ENCODE results near the gene ITGB3. TPM values are rescaled to one million over a fixed set of nuclear protein-coding genes. Genes with fewer than 3 reads are reported as not detected.

ITGB3 gene
- total RNA-seq, 1 experiment from 2014 or later = not detected

DNA sequence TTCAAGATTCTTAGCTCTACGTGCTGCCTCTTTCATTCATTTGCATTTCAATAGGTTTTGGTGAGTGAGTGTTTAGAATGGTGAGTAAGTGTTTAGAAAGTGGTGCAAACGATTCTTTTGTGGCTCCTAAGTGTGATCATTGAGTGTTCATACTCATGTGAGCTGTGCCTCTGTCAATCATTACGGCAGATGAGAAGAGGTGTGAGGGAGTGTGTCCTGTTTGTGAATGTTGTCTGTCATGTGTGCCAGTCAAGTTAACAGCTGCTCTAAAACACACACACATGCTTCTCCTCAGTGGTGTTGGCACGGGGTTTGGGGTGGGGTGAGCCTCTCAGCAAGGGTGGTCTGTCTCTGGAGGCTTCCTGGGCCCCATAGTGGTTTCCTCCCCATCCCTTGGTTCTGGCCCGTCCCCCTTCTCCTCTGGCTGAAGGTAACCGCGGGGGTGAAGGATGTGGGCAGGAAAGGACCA, 33.1 kb upstream of the ITGB3 start:
- TF ChIP-seq EZH2 (IDR thresholded peaks at IDR 0.05) (no peak), TCF7L2 (IDR thresholded peaks at IDR 0.05; ENCODE audit: borderline replicate concordance, extremely low read depth, insufficient read depth, insufficient read length) (no peak), SP1 (IDR thresholded peaks at IDR 0.05; ENCODE audit: low read depth) (no peak), CBX3 (IDR thresholded peaks at IDR 0.05; ENCODE audit: low read depth) (no peak), EZH2phosphoT487 (IDR thresholded peaks at IDR 0.05; ENCODE audit: borderline replicate concordance) (no peak), ZFX (IDR thresholded peaks at IDR 0.05) (no peak), EGR1 (IDR thresholded peaks at IDR 0.05; ENCODE audit: low read depth) (no peak), SRF (IDR thresholded peaks at IDR 0.05; ENCODE audit: low read depth) (no peak), YY1 (IDR thresholded peaks at IDR 0.05; ENCODE audit: extremely low read depth, insufficient replicate concordance, low read depth, low read length) (no peak), ELF1 (IDR thresholded peaks at IDR 0.05; ENCODE audit: borderline replicate concordance, low read depth) (no peak), RAD21 (IDR thresholded peaks at IDR 0.05; ENCODE audit: low read depth) (no peak), SIN3A (IDR thresholded peaks at IDR 0.05; ENCODE audit: low read depth) (no peak), ZNF274 (IDR thresholded peaks at IDR 0.05; ENCODE audit: low read depth, low read length) (no peak)
- TF ChIP-seq, protein P1, sequence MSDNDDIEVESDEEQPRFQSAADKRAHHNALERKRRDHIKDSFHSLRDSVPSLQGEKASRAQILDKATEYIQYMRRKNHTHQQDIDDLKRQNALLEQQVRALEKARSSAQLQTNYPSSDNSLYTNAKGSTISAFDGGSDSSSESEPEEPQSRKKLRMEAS (IDR thresholded peaks at IDR 0.05) = no peak
- TF ChIP-seq, protein P2, sequence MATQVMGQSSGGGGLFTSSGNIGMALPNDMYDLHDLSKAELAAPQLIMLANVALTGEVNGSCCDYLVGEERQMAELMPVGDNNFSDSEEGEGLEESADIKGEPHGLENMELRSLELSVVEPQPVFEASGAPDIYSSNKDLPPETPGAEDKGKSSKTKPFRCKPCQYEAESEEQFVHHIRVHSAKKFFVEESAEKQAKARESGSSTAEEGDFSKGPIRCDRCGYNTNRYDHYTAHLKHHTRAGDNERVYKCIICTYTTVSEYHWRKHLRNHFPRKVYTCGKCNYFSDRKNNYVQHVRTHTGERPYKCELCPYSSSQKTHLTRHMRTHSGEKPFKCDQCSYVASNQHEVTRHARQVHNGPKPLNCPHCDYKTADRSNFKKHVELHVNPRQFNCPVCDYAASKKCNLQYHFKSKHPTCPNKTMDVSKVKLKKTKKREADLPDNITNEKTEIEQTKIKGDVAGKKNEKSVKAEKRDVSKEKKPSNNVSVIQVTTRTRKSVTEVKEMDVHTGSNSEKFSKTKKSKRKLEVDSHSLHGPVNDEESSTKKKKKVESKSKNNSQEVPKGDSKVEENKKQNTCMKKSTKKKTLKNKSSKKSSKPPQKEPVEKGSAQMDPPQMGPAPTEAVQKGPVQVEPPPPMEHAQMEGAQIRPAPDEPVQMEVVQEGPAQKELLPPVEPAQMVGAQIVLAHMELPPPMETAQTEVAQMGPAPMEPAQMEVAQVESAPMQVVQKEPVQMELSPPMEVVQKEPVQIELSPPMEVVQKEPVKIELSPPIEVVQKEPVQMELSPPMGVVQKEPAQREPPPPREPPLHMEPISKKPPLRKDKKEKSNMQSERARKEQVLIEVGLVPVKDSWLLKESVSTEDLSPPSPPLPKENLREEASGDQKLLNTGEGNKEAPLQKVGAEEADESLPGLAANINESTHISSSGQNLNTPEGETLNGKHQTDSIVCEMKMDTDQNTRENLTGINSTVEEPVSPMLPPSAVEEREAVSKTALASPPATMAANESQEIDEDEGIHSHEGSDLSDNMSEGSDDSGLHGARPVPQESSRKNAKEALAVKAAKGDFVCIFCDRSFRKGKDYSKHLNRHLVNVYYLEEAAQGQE (IDR thresholded peaks at IDR 0.05; ENCODE audit: low read depth) = no peak
- TF ChIP-seq, protein P3, sequence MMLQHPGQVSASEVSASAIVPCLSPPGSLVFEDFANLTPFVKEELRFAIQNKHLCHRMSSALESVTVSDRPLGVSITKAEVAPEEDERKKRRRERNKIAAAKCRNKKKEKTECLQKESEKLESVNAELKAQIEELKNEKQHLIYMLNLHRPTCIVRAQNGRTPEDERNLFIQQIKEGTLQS (IDR thresholded peaks at IDR 0.05) = no peak
- TF ChIP-seq, protein P4, sequence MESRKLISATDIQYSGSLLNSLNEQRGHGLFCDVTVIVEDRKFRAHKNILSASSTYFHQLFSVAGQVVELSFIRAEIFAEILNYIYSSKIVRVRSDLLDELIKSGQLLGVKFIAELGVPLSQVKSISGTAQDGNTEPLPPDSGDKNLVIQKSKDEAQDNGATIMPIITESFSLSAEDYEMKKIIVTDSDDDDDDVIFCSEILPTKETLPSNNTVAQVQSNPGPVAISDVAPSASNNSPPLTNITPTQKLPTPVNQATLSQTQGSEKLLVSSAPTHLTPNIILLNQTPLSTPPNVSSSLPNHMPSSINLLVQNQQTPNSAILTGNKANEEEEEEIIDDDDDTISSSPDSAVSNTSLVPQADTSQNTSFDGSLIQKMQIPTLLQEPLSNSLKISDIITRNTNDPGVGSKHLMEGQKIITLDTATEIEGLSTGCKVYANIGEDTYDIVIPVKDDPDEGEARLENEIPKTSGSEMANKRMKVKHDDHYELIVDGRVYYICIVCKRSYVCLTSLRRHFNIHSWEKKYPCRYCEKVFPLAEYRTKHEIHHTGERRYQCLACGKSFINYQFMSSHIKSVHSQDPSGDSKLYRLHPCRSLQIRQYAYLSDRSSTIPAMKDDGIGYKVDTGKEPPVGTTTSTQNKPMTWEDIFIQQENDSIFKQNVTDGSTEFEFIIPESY (IDR thresholded peaks at IDR 0.05; ENCODE audit: extremely low read depth, insufficient replicate concordance, low read length) = no peak
- no peak overlapping the region for H3K27ac ChIP-seq (ENCODE audit: low read depth, low read length)
- H3K27me3 ChIP-seq (ENCODE audit: insufficient read depth, low read length) = no peaks in the 10 kb centered on the region
- no peak overlapping the region for H3K4me2 ChIP-seq (ENCODE audit: low read length)
- H3K36me3 ChIP-seq (ENCODE audit: control insufficient read depth in 1 of 2, insufficient read depth in 2 of 2, low read length in 2 of 2) = no peaks in the 10 kb centered on the region
- RAD21 ChIA-PET (ENCODE audit: low non-redundant PET in 1 of 2, low total read pairs in 2 of 2, uncharacterized antibody in 2 of 2, unreplicated experiment in 2 of 2) = no interaction called here
- POLR2A ChIA-PET = no interaction called here
- CTCF ChIA-PET = interaction anchor here (0.8 kb wide), 1 partner anchor 9 kb away, joined by 3 read pairs; no protein-coding TSS in a partner anchor
- no peak overlapping the region for H3K9ac ChIP-seq (ENCODE audit: low read length)
- DNase-seq (ENCODE audit: low read depth, low spot score) (no peak), ATAC-seq (no peak)
- no TSS peak for BruUV-seq (replicated peaks)
- H3K9me3 ChIP-seq (ENCODE audit: control insufficient read depth in 1 of 2, insufficient read depth in 1 of 2, low read depth in 1 of 2, low read length in 2 of 2) = no peaks in the 10 kb centered on the region; a peak in 1 of 4 replicates
- peaks cover 6 to 8% of the 10 kb centered on the region in 2 experiments for H3K4me1 ChIP-seq (ENCODE audit: control insufficient read depth in 1 of 2, insufficient read depth in 2 of 2, low read length in 2 of 2)
- intact Hi-C loops (cut with micrococcal nuclease) = no loop called here
- H3K79me2 ChIP-seq (ENCODE audit: insufficient read depth, low read length) = no peaks in the 10 kb centered on the region
- no peak overlapping the region for H2AFZ ChIP-seq (ENCODE audit: low read depth, low read length, poor library complexity, severe bottlenecking)
- no peaks in the 10 kb centered on the region for H4K20me1 ChIP-seq (ENCODE audit: insufficient read depth)
- no peak overlapping the region for H3K4me3 ChIP-seq (replicated peaks in 1 of 2; ENCODE audit: low read depth in 1 of 2, low read length in 2 of 2)
- no peaks in the 10 kb centered on the region for H3K9me2 ChIP-seq (ENCODE audit: insufficient read depth)

All from HCT116 (cell line).